ENCODE results near the gene SPINT2.

SPINT2 gene

DNA sequence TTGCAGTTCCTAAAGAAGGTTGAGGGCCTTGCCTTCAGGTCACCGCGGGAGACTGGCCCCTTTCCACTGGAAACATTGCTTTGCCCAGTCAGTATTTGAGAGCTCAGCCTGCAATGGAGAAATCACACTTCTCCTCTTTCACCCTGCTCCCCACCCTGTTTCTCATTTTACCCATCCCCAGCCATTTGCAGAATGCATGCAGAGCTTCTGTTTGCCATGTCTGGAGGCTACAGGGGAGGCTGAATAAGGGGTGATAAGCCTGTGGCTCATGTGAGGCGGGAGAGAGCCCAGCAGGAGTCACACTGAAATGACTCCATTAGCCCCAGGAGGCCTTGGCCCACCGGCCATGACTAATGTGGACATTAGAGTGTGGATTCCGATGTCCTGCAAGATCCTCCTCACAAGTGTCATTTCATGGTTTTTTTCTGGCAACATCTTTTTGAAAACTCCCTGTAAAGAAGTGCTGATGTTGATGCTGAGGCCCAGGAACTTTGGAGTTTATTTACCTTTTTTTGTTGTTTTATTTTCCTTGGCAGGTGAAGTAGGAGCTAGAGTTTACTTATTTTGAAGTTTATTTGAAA is 6.3 kb downstream of the SPINT2 start:
- DNase-seq = no peak

DNA sequence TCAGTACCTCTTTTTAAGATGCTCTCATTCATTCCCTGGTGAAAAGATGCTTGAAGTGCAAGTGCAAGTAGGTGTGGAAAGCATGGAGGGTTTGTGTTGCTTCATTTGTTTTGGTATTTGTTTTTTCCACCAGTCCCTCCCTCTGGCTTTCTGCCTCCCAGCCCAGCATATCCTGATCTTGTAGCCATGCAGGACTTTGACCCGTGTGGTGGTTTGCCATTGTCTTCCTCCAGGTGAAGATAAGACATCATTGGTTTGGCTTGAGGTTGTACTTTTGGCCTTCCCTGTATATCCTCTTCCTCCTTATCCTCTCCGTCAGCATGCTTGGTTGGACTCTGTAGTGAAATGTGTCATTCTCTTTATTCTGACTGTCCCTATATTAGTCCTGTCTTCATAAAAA is 9.1 kb downstream of the SPINT2 start:
- no peak for DNase-seq

DNA sequence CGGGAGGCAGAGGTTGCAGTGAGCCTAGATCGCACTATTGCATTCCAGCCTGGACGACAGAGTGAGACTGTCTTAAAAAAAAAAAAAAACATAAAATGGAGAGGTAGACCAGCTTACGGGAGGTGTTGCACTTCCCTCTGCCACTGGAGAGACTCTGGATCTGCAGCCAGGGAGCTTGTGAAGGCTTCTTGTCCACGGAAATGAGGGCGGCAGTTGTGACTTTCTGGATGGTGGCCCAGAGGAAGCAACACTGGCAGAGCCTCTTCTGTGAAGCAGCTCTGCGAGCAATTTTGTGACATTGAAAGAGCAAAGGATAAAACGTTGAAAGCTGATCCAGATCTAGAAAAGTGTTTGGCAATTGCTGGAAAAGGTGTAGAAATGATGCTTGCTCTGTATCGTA is 10.4 kb downstream of the SPINT2 start:
- no peak for DNase-seq

DNA sequence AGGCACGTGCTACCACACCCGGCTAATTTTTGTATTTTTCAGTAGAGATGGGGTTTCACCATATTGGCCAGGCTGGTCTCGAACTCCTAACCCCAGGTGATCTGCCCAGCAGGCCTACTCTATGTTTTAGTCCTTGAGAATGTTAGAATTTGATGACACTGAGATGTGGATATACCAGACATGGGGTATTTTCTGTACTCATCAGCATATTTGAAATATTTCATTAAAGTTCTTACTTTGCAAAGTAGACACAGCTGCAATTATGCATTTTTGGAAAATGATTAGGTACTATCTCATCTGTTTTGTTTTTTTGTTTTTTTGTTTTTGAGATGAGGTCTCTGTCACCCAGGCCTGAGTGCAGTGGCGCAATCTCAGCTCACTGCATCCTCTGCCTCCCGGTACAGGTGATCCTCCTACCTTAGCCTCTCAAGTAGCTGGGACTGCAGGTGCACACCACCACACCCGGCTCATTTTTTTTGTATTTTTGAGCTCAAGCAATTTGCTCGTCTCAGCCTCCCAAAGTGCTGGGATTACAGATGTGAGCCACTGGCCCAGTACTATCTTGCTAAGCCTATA is 12.7 kb downstream of the SPINT2 start:
- DNase-seq = no peak

DNA sequence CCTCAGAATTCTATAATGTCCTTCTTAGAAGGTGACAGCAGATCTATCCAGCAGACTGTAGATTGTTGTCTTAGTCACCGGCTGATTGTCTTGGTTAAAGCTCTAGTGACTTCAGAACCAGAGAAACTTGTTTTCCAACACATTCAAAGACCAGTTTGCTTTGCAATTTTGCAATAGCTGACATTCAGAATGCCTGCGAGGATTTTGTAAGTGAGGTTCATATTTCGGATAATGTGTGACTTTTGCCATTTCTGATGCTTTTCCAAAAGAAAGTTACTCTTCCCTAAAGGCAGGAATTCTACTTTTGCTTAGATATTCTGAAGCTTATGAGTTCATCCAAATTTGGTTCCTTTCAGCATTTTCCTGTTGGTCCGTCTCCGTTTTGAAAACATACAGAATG is 13.2 kb downstream of the SPINT2 start:
- no peak for DNase-seq

DNA sequence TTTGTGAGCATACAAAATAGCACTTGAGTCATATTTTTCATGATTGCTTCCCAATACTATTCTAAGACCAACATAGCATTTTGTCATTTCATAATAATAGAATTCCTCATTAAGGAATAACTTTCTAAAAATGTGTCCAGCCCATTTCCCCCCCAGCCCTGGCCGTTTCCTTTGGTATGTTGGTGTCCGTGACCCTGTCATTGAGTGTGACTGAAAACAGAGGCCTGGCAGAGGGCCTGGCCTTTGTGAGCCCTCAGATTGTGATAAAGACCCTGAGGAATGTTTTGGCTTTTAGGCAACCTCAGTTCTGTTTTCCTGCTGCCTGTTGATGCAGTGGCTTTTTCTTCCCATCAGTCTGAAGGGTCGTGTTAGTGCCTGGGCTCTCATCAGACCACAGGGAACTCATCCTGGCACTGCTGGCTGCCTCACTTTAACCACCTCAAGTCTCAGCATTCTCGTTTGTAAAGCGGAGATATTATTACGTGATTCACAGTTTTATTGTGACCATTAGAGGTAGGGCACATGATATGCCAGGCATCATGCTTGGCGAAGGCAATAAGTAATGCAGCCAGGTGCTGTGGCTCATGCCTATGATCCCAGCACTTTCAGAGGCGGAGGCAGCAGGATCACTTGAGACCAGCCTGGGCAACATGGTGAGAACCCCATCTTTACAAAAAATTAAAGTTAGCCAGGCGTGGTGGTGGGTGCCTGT is 13.8 kb downstream of the SPINT2 start:
- DNase-seq = no peak

DNA sequence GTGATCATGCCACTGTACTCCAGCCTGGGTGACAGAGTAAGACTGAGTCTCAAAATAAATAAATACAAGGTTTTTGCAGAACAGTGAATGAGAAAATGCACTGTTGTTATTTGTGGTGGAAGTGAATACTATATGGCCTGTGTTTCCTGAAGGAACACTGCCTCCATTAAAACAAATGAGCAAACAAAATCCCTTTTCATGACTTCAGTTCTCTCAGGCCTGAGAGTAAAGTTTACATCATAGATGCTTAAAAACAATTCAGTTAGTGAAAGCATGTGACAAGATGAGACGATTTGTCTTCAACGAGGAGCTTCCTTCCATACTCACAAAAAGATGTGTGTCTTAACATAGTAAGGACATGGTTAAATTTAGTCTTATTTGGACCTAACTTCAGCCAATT is 14.4 kb downstream of the SPINT2 start:
- DNase-seq = no peak

DNA sequence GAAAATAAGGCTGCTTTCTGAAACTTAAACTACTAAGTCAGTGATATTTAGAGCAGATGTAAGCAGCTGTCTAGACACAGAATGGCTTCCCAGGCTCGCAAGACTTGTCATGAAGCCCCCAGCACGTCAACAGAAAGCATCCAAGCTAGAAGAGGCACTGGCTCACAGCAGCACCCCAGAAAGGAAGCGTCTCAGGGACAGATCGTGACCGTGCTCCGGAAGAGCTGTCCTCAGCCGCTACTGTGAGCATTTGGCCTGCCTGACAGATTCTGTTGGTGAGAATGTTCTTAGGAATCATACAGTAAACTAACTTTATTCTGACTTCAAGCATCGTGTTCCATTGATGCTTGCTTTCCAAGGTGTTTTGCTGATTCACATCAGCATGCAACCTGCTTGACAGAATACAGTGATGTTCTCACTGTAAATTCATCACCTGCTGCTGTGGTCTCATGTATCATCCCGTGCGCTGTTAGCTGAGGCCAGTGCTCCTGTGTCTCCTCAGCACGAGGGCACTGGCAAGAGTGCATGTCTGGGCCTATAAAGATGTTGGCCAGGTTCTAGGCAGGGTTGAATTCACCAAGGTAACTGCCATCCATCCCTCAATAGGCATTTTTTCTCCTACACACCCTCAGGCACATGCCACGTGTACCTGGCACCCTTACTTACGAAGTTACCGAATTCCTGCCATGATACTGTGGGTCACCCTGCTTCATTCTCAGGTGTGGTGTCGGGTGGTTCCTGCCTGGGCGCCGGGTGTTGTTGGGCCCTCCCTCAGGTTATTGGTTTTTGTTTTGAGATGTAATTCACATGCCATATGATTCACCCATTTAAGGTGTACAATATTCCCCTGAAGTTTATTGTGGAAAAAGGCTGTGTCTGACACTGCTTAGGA is 15.9 kb downstream of the SPINT2 start:
- DNase-seq = no peak

DNA sequence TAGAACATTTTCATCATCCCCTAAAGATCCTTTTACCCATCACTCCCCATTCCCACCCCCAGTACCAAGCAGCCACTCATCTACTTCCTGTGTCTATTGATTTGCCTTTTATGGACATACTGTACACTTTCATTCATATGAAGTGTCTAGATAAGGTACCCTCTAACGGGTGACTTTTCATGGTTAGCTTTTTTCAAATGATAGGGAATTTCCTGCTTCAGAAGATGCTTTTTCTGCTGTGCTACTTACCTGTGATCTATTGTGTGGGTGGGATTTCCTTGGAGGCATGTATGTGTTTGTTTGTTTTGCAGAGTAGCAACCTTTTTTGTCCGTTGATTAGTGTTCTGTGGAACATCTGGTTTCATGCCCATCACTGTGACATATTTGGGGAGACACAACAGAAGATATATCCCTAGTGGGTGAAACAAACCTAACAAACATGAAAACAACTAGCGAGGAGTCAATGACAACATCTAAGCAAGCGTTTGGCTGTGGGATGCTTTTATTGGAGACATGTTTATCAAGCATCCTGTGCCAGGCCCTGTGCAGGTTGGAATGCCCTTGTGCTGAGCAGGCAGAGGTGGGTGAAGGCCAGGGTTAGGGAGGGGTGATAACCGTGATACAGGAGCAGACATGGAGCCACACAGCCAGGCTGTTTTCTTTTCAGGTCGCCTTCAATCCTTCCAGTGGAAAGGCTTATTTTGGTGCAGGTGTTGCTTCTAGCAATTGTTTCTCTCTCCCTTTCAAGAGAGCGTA is 17.6 kb downstream of the SPINT2 start:
- no peak for DNase-seq

DNA sequence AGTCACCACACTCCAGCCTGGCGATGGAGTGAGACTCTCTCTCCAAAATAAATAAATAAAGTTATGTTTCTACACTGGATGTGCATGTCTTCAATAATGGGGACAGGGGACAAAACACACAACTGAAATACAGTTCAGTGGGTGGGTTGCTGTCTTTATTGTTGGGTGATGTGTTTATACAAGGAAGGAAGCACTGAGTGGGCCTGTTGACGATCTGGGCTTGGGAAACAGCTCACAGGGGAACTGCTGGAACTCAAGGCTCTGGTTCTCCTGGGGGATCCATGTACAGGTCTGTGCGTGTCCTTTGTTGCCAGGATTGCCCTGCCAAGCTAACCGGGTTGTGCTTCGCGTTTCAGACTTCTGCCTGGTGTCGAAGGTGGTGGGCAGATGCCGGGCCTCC is 18.9 kb downstream of the SPINT2 start:
- no peak for DNase-seq

DNA sequence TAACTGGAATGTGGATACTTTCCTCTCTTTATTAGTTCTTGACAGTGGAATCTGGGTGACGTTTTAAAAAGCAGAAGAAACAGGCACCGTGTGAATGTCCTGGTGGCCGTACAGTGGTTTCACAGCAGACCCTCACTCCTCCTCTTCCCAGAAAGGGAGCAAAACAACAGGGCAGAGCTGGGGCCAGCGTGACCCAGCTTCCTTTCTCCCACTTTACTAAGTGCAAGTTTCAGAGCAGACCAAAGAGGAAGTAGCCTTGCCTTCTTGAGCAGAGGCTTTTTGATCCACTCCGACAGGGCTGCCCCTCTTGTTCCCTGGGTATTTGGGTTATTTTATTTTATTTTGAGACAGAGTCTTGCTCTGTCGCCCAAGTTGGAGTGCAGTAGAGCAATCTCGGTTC is 20.0 kb downstream of the SPINT2 start:
- no peak for DNase-seq

DNA sequence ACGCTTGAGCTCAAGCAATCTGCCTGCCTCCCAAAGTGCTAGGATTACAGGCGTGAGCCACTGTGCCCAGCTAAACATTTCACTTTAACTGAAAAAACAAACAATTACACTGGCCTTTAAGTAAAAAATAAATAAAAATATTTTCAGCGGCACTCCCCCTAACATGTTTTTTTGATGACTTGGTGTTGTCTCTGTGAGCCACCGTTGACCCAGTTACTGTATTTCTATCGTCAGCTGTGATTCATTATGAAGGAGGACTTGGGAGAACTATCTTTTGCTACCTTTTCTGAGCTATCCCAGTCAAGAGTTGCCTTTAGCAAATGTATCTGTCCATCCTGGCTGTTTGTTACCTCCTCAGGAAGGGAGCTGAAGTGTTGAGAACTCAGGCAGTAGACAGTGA is 21.2 kb downstream of the SPINT2 start:
- no peak for DNase-seq

DNA sequence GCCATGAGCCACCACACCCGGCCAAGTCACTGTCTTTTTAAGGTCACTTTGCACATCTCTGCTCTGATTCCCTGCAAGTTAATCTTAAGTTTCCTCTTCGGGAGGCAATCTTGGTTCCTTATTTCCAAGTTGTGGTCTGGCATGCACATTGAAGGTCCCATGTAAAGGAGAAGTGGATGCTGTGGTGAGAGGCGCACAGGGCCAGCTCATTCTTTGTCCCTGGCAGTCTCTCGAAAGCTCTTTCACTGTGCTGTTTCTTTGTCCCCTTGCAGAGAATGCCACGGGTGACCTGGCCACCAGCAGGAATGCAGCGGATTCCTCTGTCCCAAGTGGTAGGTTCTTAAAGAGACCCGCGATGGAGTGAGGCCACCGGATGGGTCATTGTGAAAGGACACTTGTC is 23.2 kb downstream of the SPINT2 start:
- no peak for DNase-seq

DNA sequence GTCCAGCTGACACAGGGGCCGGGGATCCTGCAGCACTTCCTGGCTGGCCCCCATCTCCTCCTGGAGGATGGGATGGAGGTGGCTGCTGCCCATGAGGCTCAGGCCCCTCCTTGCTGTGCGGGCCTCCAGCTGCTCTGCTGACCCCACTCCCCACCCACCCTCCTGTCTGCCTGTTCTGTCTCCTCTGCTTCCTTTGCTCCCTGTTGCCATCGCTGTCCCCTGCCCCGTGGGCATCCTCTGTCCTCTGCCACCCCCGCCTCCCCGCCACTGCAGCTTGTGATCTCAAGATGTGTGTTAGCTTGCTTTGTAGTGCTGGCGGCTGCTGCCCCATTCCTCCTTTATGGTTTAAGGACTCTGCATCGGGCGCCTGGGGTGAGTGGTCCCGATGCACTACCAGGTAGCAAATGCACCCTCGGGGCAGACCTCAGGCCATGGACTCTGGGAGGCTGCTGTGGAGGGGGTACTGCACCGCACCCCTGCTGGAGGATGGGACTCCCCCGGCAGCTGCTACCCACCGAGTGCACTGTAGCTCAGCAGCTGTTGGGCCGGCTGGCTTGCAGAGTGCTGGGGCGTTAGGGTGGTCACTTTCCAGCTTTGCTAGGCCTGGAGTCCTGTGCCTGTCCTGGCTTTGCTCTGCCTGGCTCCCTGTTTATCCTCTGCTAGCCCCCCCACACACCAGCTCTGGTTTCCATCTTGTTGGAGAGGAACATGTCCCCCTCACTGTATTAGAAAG is 23.9 kb downstream of the SPINT2 start:
- DNase-seq = no peak

DNA sequence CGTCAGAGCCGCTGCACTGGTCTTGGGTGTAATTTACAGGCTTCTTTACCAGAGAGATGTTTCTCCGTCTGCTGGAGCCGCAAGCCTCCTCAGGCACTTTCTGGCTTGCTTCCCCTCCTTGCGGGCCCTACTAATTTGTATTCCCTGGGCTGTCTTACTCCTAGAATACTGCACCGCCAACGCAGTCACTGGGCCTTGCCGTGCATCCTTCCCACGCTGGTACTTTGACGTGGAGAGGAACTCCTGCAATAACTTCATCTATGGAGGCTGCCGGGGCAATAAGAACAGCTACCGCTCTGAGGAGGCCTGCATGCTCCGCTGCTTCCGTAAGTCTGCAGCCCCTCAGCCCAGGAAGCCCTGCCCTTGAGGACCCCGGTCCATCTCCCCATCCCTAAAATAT is 25.6 kb downstream of the SPINT2 start:
- DNase-seq = no peak

DNA sequence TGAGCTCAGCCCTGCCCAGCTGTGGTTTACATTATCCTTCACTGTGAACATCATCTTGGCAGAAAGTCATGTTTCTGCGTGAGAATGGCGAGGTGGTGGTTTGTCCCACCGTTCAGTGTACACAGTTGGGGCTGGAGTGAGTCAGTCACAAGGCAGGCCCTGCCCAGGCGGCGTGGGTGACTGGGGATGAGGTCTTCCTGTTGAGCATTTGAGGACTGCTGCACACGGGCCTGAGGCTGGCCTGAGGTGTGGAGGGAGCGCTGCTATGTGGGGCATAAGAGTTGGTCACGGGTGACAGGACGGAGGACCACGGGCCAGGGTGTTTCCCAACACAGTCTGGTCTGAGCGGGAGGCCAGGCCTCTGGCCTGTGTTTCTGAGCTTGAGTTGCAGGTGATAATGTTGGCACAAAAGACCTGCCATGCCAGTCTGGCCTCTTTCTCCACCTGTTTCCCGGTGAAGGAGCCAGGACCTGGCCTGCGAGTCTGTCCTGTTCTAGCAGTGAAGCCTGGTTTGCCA is 26.3 kb downstream of the SPINT2 start:
- DNase-seq = no peak

DNA sequence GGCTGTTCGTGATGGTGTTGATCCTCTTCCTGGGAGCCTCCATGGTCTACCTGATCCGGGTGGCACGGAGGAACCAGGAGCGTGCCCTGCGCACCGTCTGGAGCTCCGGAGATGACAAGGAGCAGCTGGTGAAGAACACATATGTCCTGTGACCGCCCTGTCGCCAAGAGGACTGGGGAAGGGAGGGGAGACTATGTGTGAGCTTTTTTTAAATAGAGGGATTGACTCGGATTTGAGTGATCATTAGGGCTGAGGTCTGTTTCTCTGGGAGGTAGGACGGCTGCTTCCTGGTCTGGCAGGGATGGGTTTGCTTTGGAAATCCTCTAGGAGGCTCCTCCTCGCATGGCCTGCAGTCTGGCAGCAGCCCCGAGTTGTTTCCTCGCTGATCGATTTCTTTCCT is 27.5 kb downstream of the SPINT2 start:
- no peak for DNase-seq

DNA sequence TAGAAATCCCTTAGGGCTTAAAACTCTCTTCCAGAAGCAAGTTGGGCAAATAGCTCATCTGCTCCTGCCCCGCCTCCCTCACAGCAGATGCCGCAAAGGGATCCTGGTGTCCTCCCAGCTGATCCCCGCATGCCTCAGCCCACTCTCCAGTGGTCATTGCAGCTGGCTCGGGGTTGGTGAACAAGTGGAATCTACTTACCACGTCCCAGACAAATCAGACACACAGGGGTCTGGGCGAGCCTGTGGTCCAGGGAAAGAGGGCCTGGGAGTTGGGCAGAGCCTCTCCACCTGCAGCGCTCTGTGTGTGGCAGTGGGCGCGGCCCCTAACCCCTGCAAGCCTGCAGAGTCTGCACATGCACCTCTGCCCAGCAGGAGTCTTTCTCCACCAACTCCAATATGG is 28.9 kb downstream of the SPINT2 start:
- no peak for DNase-seq

DNA sequence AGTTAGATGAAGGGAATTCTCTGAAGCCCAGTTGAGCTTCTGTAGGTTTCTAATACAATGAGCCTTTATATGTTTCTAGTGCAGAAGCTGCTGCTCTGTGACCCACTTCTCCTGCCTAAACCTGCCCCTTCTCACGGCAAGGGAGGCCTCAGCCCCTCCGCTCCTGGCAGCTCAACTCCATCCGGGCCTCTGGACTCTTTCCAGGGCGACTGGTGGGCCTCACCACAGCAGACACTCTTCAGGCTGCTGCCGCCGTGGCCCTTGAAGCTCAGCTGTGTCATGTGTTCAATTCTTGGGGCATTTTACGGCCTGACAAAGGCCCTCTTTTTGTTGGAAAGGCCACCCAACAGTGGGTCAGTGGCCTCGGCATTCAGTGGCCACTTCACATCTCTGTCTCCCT is 29.7 kb downstream of the SPINT2 start:
- no peak for DNase-seq

DNA sequence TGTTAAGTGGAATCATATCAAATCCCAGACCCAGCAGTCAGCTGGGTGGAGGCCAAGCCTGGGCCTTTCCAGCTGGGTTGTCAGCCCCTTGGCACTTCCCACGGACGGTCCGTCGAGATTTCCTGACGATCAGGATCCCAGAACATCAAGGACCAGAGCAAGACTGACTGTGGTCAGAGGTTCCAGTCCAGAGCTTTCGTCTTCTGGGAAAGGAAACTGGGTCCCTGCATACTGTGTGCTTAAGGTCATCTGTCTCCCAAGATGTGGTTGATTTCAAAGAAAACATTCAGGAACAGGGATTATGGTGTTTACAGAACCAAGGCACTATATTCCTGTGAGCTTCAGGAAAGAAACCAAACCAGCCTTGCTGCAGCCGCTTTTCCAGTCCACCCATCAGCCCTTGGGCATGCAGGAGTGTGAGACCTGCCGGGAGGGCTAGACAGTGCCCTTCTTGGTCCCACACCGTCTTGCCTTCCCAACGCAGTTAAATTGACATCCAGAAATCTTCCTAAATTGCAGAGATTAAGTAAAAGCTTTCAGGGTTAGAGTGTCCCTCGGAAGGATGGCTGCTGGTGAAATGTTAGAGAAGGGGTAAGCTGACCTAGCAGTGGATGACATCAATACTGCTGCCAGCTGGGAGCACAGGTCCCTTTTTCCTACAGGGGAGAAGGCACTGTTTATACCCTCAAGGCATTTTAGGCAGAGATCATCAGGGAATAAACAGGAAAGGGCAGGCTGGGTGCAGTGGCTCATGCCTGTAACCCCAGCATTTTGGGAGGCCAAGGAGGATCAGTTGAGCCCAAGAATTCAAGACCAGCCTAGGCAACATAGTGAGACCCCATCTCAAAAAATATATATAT is 34.7 kb downstream of the SPINT2 start:
- DNase-seq = no peak

Measured in activated effector memory CD4-positive, alpha-beta T cell treated with Interleukin-2 at 50 U/mL for 16 hours (primary cell).